HepG2 (cell line): ENCODE measurements around the gene ZNF683. TPM values are rescaled to one million over a fixed set of nuclear protein-coding genes. Genes with fewer than 3 reads are reported as not detected.

Source experiments
- ARNT ChIP-seq: fragments of 450-650 bp; IDR thresholded peaks from 2 replicates; pipeline ENCODE4 v1.6.1; 2017
- DNMT1 ChIP-seq: sonication (generic); formaldehyde crosslinking; IDR thresholded peaks from 2 replicates; pipeline ENCODE4 v1.5.1; 2020; ENCODE audit warnings: mild to moderate bottlenecking, missing genetic modification reagents
- DRAP1 ChIP-seq: IDR thresholded peaks from 2 replicates; pipeline ENCODE4 v1.6.1; 2016; ENCODE audit warnings: missing genetic modification reagents, missing compliant biosample characterization
- FOSL1 ChIP-seq: sonication (generic); formaldehyde crosslinking; IDR thresholded peaks from 2 replicates; pipeline ENCODE4 v1.9.0; 2021; ENCODE audit warnings: missing genetic modification reagents, borderline replicate concordance
- HMGXB3 ChIP-seq: sonication (generic); formaldehyde crosslinking; IDR thresholded peaks from 2 replicates; pipeline ENCODE4 v1.4.0; 2020; ENCODE audit warnings: missing genetic modification reagents, borderline replicate concordance
- HNF4A ChIP-seq: sonication (generic); formaldehyde crosslinking; IDR thresholded peaks from 2 replicates; pipeline ENCODE4 v1.4.0; 2020; ENCODE audit warnings: missing genetic modification reagents
- NR2F1 ChIP-seq, 2 experiments: fragments of 450-650 bp in 1 of 2; formaldehyde crosslinking in 1 of 2; IDR thresholded peaks; 2 replicates each; pipeline versions ENCODE4 v1.5.0 to v1.6.1; 2016 to 2020; ENCODE audit warnings: mild to moderate bottlenecking in 1 of 2, missing compliant biosample characterization in 1 of 2, missing genetic modification reagents in 1 of 2, moderate library complexity in 1 of 2
- NR2F6 ChIP-seq, 2 experiments: IDR thresholded peaks; 2 replicates each; pipeline ENCODE4 v1.6.1; 2016; ENCODE audit warnings: antibody characterized with exemption in 1 of 2, mild to moderate bottlenecking in 1 of 2
- PAF1 ChIP-seq: IDR thresholded peaks from 2 replicates; pipeline ENCODE4 v1.6.1; 2016; ENCODE audit warnings: missing genetic modification reagents, missing compliant biosample characterization
- RAD21 ChIP-seq: fragments of 450-650 bp; formaldehyde crosslinking; IDR thresholded peaks from 2 replicates; pipeline ENCODE4 v1.5.0; 2020; ENCODE audit warnings: mild to moderate bottlenecking
- SAP130 ChIP-seq: IDR thresholded peaks from 2 replicates; pipeline ENCODE4 v1.6.1; 2016; ENCODE audit warnings: low read depth
- SP5 ChIP-seq: IDR thresholded peaks from 2 replicates; pipeline ENCODE4 v1.6.1; 2016; ENCODE audit warnings: low read depth, borderline replicate concordance
- TARDBP ChIP-seq: sonication (generic); formaldehyde crosslinking; IDR thresholded peaks from 2 replicates; pipeline ENCODE4 v1.8.0; 2022; ENCODE audit warnings: mild to moderate bottlenecking, missing genetic modification reagents
- THAP11 ChIP-seq: IDR thresholded peaks from 2 replicates; pipeline ENCODE4 v1.6.1; 2016; ENCODE audit warnings: missing biosample characterization, missing genetic modification reagents
- ZC3H4 ChIP-seq: sonication (generic); formaldehyde crosslinking; IDR thresholded peaks from 2 replicates; pipeline ENCODE4 v1.4.0; 2020; ENCODE audit warnings: missing genetic modification reagents, borderline replicate concordance
- ZFP91 ChIP-seq: sonication (generic); formaldehyde crosslinking; IDR thresholded peaks from 2 replicates; pipeline ENCODE4 v1.9.0; 2022; ENCODE audit warnings: missing genetic modification reagents, mild to moderate bottlenecking, borderline replicate concordance
- ZMAT5 ChIP-seq: sonication (generic); formaldehyde crosslinking; IDR thresholded peaks from 2 replicates; pipeline ENCODE4 v1.5.0; 2020; ENCODE audit warnings: mild to moderate bottlenecking, low read depth, missing genetic modification reagents, borderline replicate concordance
- ZMYM3 ChIP-seq: sonication (generic); formaldehyde crosslinking; IDR thresholded peaks from 2 replicates; pipeline ENCODE4 v1.5.1; 2020; ENCODE audit warnings: mild to moderate bottlenecking, missing genetic modification reagents
- ZNF430 ChIP-seq: sonication (generic); formaldehyde crosslinking; IDR thresholded peaks from 2 replicates; pipeline ENCODE4 v1.9.0; 2021; ENCODE audit warnings: mild to moderate bottlenecking, missing genetic modification reagents
- ZNF567 ChIP-seq: sonication (generic); formaldehyde crosslinking; IDR thresholded peaks from 2 replicates; pipeline ENCODE4 v1.8.1; 2023; ENCODE audit warnings: mild to moderate bottlenecking, missing genetic modification reagents, borderline replicate concordance
- ZNF720 ChIP-seq: sonication (generic); formaldehyde crosslinking; IDR thresholded peaks from 2 replicates; pipeline ENCODE4 v1.4.0; 2020; ENCODE audit warnings: missing genetic modification reagents
- polyA plus RNA-seq, 8 experiments: library from polyadenylated mRNA; depleted of rRNA in 3 of 8; stranded (reverse) in 7 of 8; unstranded in 1 of 8; fragments of >200 nt; fragmentation: Illumina TruSeq in 4 of 8; extraction: Trizol in 4 of 8; gene quantifications; 2 replicates each; pipeline versions ENCODE4 v1.2.1 to v1.2.3, GENCODE V29; 2011 to 2016; ENCODE audit warnings: low read depth in 4 of 8, missing spikeins in 1 of 8, mixed read lengths in 1 of 8; ENCODE audit not compliant: insufficient read depth in 1 of 8
- total RNA-seq, 5 experiments: library from RNA; depleted of rRNA; stranded (reverse); fragments of >200 nt; fragmentation: Illumina TruSeq; extraction: Trizol; gene quantifications; 2 replicates each; pipeline ENCODE4 v1.2.3, GENCODE V29; 2016; ENCODE audit warnings: low read depth in 1 of 5
- TF ChIP-seq, protein P1 (sequence below): sonication (generic); formaldehyde crosslinking; IDR thresholded peaks from 2 replicates; pipeline ENCODE4 v1.8.0; 2022; ENCODE audit warnings: mild to moderate bottlenecking, missing genetic modification reagents, moderate library complexity

The ZNF683 gene
- total and polyA plus RNA-seq, 2 of the 13 experiments (the other 11 are each of a cell fraction or from before 2014, with no cell fraction given): not detected

- TF ChIP-seq ZMAT5 (CRISPR knock-in tag) (no peak), ZC3H4 (CRISPR knock-in tag) (peak; percentile 1; the same call in 1 of the 2 replicates), THAP11 (CRISPR knock-in tag) (peak; percentile 61), ZNF430 (CRISPR knock-in tag) (peak; percentile 70; the same call in 1 of the 2 replicates), FOSL1 (CRISPR knock-in tag) (peak; percentile 74; the same call in 1 of the 2 replicates), ZNF720 (no peak), ZMYM3 (peak; percentile 97), ARNT (no peak), HMGXB3 (CRISPR knock-in tag) (peak; percentile 44; the same call in 1 of the 2 replicates), HNF4A (CRISPR knock-in tag) (peak; percentile 59), PAF1 (CRISPR knock-in tag) (no peak), DRAP1 (CRISPR knock-in tag) (peak; percentile 74; the same call in 1 of the 2 replicates), NR2F6 (IDR thresholded peaks at IDR 0.05) (peak; percentile 92), NR2F6 (CRISPR knock-in tag; IDR thresholded peaks at IDR 0.05) (peak; percentile 92), RAD21 (CRISPR knock-in tag) (peak; percentile 37), SP5 (peak; percentile 29; the same call in 1 of the 2 replicates), TARDBP (CRISPR knock-in tag) (peak; percentile 49; the same call in 1 of the 2 replicates), NR2F1 (CRISPR knock-in tag; IDR thresholded peaks at IDR 0.05) (peak; percentile 70 to 94), ZFP91 (CRISPR knock-in tag) (no peak; the same call in 1 of the 2 replicates), DNMT1 (0 out of 2 replicates have a peak, but pooled peaks have one; percentile 19), SAP130 (CRISPR knock-in tag) (peak; percentile 83), ZNF567 (0 out of 2 replicates have a peak, but pooled peaks have one; percentile 2)
- TF ChIP-seq, protein P1, sequence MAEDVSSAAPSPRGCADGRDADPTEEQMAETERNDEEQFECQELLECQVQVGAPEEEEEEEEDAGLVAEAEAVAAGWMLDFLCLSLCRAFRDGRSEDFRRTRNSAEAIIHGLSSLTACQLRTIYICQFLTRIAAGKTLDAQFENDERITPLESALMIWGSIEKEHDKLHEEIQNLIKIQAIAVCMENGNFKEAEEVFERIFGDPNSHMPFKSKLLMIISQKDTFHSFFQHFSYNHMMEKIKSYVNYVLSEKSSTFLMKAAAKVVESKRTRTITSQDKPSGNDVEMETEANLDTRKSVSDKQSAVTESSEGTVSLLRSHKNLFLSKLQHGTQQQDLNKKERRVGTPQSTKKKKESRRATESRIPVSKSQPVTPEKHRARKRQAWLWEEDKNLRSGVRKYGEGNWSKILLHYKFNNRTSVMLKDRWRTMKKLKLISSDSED: no peak
These were observed 20.8 kb downstream of the ZNF683 start (continued) for GRCh38 chr1:26351590-26352337.
